Keratinocyte (primary cell): Measurements from ENCODE around the gene C1orf216.

Experiments used
- EZH2 ChIP-seq: IDR thresholded peaks from one replicate; pipeline ENCODE4 v1.6.1; 2012; ENCODE audit warnings: inconsistent platforms, mild to moderate bottlenecking, low read length, moderate library complexity
- TF ChIP-seq, protein P1 (sequence below), 3 experiments: IDR thresholded peaks in 1 of 3; conservative IDR thresholded peaks in 1 of 3; optimal IDR thresholded peaks in 1 of 3; 2 replicates in 2 of 3; 3 replicates in 1 of 3; pipeline versions ENCODE3 to v1.5.1; 2011; ENCODE audit warnings: low read length in 3 of 3, mild to moderate bottlenecking in 3 of 3, moderate library complexity in 2 of 3, control low read depth in 1 of 3, inconsistent platforms in 1 of 3; ENCODE audit not compliant: insufficient read depth in 2 of 3; ENCODE audit errors: extremely low read depth in 1 of 3

- TF ChIP-seq, protein P1, sequence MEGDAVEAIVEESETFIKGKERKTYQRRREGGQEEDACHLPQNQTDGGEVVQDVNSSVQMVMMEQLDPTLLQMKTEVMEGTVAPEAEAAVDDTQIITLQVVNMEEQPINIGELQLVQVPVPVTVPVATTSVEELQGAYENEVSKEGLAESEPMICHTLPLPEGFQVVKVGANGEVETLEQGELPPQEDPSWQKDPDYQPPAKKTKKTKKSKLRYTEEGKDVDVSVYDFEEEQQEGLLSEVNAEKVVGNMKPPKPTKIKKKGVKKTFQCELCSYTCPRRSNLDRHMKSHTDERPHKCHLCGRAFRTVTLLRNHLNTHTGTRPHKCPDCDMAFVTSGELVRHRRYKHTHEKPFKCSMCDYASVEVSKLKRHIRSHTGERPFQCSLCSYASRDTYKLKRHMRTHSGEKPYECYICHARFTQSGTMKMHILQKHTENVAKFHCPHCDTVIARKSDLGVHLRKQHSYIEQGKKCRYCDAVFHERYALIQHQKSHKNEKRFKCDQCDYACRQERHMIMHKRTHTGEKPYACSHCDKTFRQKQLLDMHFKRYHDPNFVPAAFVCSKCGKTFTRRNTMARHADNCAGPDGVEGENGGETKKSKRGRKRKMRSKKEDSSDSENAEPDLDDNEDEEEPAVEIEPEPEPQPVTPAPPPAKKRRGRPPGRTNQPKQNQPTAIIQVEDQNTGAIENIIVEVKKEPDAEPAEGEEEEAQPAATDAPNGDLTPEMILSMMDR (optimal IDR thresholded peaks at IDR 0.05 in 1 of 3, IDR thresholded peaks at IDR 0.05 in 1 of 3, conservative IDR thresholded peaks at IDR 0.05 in 1 of 3; ENCODE audit: extremely low read depth in 1 of 3, insufficient read depth in 2 of 3, low read length in 3 of 3), result no peak
- TF ChIP-seq EZH2, result no peak
Measured at GRCh38 chr1:35688161-35688560, 30.5 kb downstream of the C1orf216 start.
